Liver (tissue), 3 donors: ENCODE data around the gene TCF7L2.

ENCODE experiments used
- EGR1 ChIP-seq, 2 donors: IDR thresholded peaks; 2 replicates each; pipeline ENCODE4 v1.6.1; 2016 to 2018; ENCODE audit warnings: antibody characterized with exemption in 2 of 2, low read depth in 2 of 2
- FOXA1 ChIP-seq: IDR thresholded peaks from 2 replicates; pipeline ENCODE4 v1.6.1; 2016; ENCODE audit warnings: antibody characterized with exemption
- HNF4A ChIP-seq, 2 donors: conservative IDR thresholded peaks; 2 replicates each; pipeline ENCODE4 v1.6.1; 2016; ENCODE audit warnings: antibody characterized with exemption in 2 of 2, mild to moderate bottlenecking in 2 of 2
- HNF4G ChIP-seq: IDR thresholded peaks from 2 replicates; pipeline ENCODE4 v1.6.1; 2016; ENCODE audit warnings: antibody characterized with exemption
- NR2F2 ChIP-seq: IDR thresholded peaks from 2 replicates; pipeline ENCODE4 v1.6.1; 2016; ENCODE audit warnings: antibody characterized with exemption
- RAD21 ChIP-seq, 2 donors: IDR thresholded peaks; 2 replicates each; pipeline ENCODE4 v1.6.1; 2016; ENCODE audit warnings: antibody characterized with exemption in 2 of 2, mild to moderate bottlenecking in 2 of 2
- RXRA ChIP-seq, 2 donors: IDR thresholded peaks; 2 replicates each; pipeline ENCODE4 v1.6.1; 2017 to 2018; ENCODE audit warnings: antibody characterized with exemption in 2 of 2, mild to moderate bottlenecking in 1 of 2
- SP1 ChIP-seq: IDR thresholded peaks from 2 replicates; pipeline ENCODE4 v1.6.1; 2018; ENCODE audit warnings: antibody characterized with exemption, mild to moderate bottlenecking
- TAF1 ChIP-seq: conservative IDR thresholded peaks from 2 replicates; pipeline ENCODE4 v1.6.1; 2016; ENCODE audit warnings: antibody characterized with exemption, mild to moderate bottlenecking
- YY1 ChIP-seq: IDR thresholded peaks from 2 replicates; pipeline ENCODE4 v1.6.1; 2016; ENCODE audit warnings: antibody characterized with exemption, mild to moderate bottlenecking
- TF ChIP-seq, protein P1 (sequence below): fragments of 150-350 bp; IDR thresholded peaks from 2 replicates; pipeline ENCODE4 v1.5.1; 2017; ENCODE audit warnings: improper control_type of control experiment, low read depth, low read length; ENCODE audit not compliant: missing input control
- TF ChIP-seq, protein P2 (sequence below): IDR thresholded peaks from 2 replicates; pipeline ENCODE4 v1.6.1; 2016; ENCODE audit warnings: antibody characterized with exemption, mild to moderate bottlenecking
- TF ChIP-seq, protein P3 (sequence below): IDR thresholded peaks from 2 replicates; pipeline ENCODE4 v1.6.1; 2016; ENCODE audit warnings: antibody characterized with exemption
- TF ChIP-seq, protein P4 (sequence below): IDR thresholded peaks from 2 replicates; pipeline ENCODE4 v1.6.1; 2016; ENCODE audit warnings: antibody characterized with exemption
- donor health status: healthy.
- donor health status: healthy.

DNA sequence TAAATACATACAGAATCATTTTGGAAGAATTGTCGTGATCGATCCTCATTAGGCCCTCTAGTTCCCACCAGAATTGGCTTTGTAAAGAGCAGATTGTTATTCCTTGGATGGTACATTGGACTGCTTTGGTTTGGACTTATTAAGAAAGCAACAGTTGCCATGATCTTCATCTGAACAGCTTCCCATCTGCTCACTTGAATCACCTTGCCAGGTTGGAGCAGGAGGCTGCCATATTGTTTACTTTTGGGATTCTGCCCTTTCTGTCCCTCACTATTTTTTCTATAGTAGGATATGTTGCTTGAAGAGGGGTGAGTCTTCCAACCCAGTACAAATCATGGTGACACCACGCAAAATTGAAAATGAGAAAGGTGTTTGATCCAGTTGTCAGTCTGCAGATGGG is 199.6 kb downstream of the TCF7L2 start:
- TF ChIP-seq, protein P1, sequence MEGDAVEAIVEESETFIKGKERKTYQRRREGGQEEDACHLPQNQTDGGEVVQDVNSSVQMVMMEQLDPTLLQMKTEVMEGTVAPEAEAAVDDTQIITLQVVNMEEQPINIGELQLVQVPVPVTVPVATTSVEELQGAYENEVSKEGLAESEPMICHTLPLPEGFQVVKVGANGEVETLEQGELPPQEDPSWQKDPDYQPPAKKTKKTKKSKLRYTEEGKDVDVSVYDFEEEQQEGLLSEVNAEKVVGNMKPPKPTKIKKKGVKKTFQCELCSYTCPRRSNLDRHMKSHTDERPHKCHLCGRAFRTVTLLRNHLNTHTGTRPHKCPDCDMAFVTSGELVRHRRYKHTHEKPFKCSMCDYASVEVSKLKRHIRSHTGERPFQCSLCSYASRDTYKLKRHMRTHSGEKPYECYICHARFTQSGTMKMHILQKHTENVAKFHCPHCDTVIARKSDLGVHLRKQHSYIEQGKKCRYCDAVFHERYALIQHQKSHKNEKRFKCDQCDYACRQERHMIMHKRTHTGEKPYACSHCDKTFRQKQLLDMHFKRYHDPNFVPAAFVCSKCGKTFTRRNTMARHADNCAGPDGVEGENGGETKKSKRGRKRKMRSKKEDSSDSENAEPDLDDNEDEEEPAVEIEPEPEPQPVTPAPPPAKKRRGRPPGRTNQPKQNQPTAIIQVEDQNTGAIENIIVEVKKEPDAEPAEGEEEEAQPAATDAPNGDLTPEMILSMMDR = no peak
- no peak for TF ChIP-seq RAD21 (IDR thresholded peaks at IDR 0.05)
- TF ChIP-seq TAF1 = no peak
- TF ChIP-seq, protein P2, sequence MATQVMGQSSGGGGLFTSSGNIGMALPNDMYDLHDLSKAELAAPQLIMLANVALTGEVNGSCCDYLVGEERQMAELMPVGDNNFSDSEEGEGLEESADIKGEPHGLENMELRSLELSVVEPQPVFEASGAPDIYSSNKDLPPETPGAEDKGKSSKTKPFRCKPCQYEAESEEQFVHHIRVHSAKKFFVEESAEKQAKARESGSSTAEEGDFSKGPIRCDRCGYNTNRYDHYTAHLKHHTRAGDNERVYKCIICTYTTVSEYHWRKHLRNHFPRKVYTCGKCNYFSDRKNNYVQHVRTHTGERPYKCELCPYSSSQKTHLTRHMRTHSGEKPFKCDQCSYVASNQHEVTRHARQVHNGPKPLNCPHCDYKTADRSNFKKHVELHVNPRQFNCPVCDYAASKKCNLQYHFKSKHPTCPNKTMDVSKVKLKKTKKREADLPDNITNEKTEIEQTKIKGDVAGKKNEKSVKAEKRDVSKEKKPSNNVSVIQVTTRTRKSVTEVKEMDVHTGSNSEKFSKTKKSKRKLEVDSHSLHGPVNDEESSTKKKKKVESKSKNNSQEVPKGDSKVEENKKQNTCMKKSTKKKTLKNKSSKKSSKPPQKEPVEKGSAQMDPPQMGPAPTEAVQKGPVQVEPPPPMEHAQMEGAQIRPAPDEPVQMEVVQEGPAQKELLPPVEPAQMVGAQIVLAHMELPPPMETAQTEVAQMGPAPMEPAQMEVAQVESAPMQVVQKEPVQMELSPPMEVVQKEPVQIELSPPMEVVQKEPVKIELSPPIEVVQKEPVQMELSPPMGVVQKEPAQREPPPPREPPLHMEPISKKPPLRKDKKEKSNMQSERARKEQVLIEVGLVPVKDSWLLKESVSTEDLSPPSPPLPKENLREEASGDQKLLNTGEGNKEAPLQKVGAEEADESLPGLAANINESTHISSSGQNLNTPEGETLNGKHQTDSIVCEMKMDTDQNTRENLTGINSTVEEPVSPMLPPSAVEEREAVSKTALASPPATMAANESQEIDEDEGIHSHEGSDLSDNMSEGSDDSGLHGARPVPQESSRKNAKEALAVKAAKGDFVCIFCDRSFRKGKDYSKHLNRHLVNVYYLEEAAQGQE = no peak
- TF ChIP-seq YY1 = no peak
- no peak for TF ChIP-seq RXRA (IDR thresholded peaks at IDR 0.05)
- no peak for TF ChIP-seq SP1
- TF ChIP-seq, protein P3, sequence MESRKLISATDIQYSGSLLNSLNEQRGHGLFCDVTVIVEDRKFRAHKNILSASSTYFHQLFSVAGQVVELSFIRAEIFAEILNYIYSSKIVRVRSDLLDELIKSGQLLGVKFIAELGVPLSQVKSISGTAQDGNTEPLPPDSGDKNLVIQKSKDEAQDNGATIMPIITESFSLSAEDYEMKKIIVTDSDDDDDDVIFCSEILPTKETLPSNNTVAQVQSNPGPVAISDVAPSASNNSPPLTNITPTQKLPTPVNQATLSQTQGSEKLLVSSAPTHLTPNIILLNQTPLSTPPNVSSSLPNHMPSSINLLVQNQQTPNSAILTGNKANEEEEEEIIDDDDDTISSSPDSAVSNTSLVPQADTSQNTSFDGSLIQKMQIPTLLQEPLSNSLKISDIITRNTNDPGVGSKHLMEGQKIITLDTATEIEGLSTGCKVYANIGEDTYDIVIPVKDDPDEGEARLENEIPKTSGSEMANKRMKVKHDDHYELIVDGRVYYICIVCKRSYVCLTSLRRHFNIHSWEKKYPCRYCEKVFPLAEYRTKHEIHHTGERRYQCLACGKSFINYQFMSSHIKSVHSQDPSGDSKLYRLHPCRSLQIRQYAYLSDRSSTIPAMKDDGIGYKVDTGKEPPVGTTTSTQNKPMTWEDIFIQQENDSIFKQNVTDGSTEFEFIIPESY = no peak
- TF ChIP-seq, protein P4, sequence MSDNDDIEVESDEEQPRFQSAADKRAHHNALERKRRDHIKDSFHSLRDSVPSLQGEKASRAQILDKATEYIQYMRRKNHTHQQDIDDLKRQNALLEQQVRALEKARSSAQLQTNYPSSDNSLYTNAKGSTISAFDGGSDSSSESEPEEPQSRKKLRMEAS = no peak
- no peak for TF ChIP-seq FOXA1
- TF ChIP-seq HNF4A (conservative IDR thresholded peaks at IDR 0.05) = no peak
- TF ChIP-seq HNF4G = no peak
- TF ChIP-seq NR2F2 = no peak
- TF ChIP-seq EGR1 (IDR thresholded peaks at IDR 0.05; ENCODE audit: low read depth in 2 of 2) = no peak
